GM12891 (cell line): ENCODE data around the gene DDRGK1.
"Not testable (repeated sequence)": the region's sequence is repeated elsewhere in the genome, so short reads cannot be mapped to it uniquely, and the experiment has no call there.

Experiments
- PAX5 ChIP-seq: IDR thresholded peaks from 2 replicates; pipeline ENCODE4 v1.6.1; 2011; ENCODE audit warnings: low read length, moderate library complexity, mild to moderate bottlenecking; ENCODE audit not compliant: insufficient read depth, severe bottlenecking
- POLR2A ChIP-seq: IDR thresholded peaks from 2 replicates; pipeline ENCODE4 v1.6.1; 2011; ENCODE audit warnings: low read depth, low read length, control low read depth
- POLR2AphosphoS5 ChIP-seq: IDR thresholded peaks from 2 replicates; pipeline ENCODE4 v1.6.1; 2011; ENCODE audit warnings: low read depth, low read length, control low read depth
- TAF1 ChIP-seq: IDR thresholded peaks from 2 replicates; pipeline ENCODE4 v1.6.1; 2011; ENCODE audit warnings: low read depth, low read length, control low read depth

GRCh38 chr20:3187861-3188260 is 16.6 kb downstream of the DDRGK1 start:
- TF ChIP-seq POLR2AphosphoS5, POLR2A, TAF1, PAX5: not testable (repeated sequence)
